Erythroblast (primary cell): ENCODE data around the gene NAGA.

Experiments used
- DNase-seq, 2 experiments: peaks; one replicate each; lab custom pipeline; 2025; lab: John Stamatoyannopoulos, UW
- GATA1 ChIP-seq: IDR thresholded peaks from 2 replicates; pipeline ENCODE4 v1.6.1; 2011; ENCODE audit warnings: low read depth, mild to moderate bottlenecking, control low read depth, low read length, moderate library complexity
- POLR2A ChIP-seq: IDR thresholded peaks from 2 replicates; pipeline ENCODE4 v1.6.1; 2011; ENCODE audit warnings: mild to moderate bottlenecking, low read length

NAGA gene

GRCh38 chr22:42069801-42070516 lies 653 bp downstream of the NAGA start:
- TF ChIP-seq GATA1, result no peak
- TF ChIP-seq POLR2A, result no peak

GRCh38 chr22:42068291-42068690 lies 2.3 kb downstream of the NAGA start:
- no peak for DNase-seq
- TF ChIP-seq POLR2A (no peak), GATA1 (no peak)

More at GRCh38 chr22:42069801-42070516, 653 bp downstream of the NAGA start:
- peak; percentile 47 to 58 for DNase-seq

GRCh38 chr22:42067671-42068251 lies 2.9 kb downstream of the NAGA start:
- no peak for DNase-seq
- TF ChIP-seq GATA1, result no peak
- no peak for TF ChIP-seq POLR2A

- TF ChIP-seq POLR2A (no peak), GATA1 (no peak)
- DNase-seq, result no peak
Observed at GRCh38 chr22:42066937-42067336, 3.7 kb downstream of the NAGA start.

- no peak for DNase-seq
- TF ChIP-seq POLR2A, result no peak
- TF ChIP-seq GATA1, result no peak
Observed at GRCh38 chr22:42066126-42066761, 4.4 kb downstream of the NAGA start.

GRCh38 chr22:42065438-42066125 lies 5.0 kb downstream of the NAGA start:
- no peak for TF ChIP-seq POLR2A
- TF ChIP-seq GATA1, result no peak
- no peak for DNase-seq

GRCh38 chr22:42064629-42065028 lies 6.0 kb downstream of the NAGA start:
- no peak for DNase-seq
- no peak for TF ChIP-seq GATA1
- no peak for TF ChIP-seq POLR2A

GRCh38 chr22:42062506-42063170 lies 8.0 kb downstream of the NAGA start:
- no peak for DNase-seq
- TF ChIP-seq GATA1 (no peak), POLR2A (no peak)

GRCh38 chr22:42061041-42061440 lies 9.6 kb downstream of the NAGA start:
- no peak for DNase-seq

GRCh38 chr22:42060489-42060888 lies 10.1 kb downstream of the NAGA start:
- DNase-seq, result no peak
- no peak for TF ChIP-seq GATA1
- TF ChIP-seq POLR2A, result no peak

More at GRCh38 chr22:42061041-42061440, 9.6 kb downstream of the NAGA start:
- TF ChIP-seq POLR2A (no peak), GATA1 (no peak)

GRCh38 chr22:42056757-42057511 lies 13.7 kb downstream of the NAGA start:
- no peak for DNase-seq
- TF ChIP-seq GATA1 (no peak), POLR2A (no peak)

- TF ChIP-seq GATA1 (no peak), POLR2A (no peak)
Observed at GRCh38 chr22:42052765-42053164, 17.8 kb downstream of the NAGA start.

GRCh38 chr22:42050641-42051180 lies 19.9 kb downstream of the NAGA start:
- DNase-seq, result no peak
- TF ChIP-seq POLR2A (no peak), GATA1 (no peak)

More at GRCh38 chr22:42052765-42053164, 17.8 kb downstream of the NAGA start:
- no peak for DNase-seq
